ENCODE data around the gene PPEF2. TPM values are rescaled to one million over a fixed set of nuclear protein-coding genes. Genes with fewer than 3 reads are reported as not detected.

PPEF2 gene
- total and polyA plus RNA-seq, 10 of the 15 experiments (the other 5 are each of a cell fraction or from before 2014, with no cell fraction given), result not detected

DNA sequence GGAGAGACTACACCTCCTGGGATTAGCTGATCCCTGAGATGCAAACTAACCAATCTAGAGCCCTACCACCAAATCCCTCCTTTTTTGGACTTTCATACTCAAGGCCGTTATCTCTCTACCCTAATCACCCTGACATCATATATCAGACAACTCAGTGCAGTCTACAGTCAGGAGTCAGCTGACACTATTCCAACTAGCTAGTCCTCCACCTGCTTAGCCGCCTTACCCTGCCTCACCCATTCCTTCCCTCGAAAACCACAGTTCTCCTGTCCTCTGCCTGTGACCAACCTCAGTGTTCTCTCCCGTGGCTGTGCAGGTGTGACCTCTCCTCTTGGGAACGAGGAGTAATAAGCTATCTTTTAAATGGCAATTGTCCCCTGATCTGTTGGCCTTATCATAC lies 1.8 kb upstream of the PPEF2 start (continued):
- no peak for TF ChIP-seq GABPA (IDR thresholded peaks at IDR 0.05; ENCODE audit: low read depth)

DNA sequence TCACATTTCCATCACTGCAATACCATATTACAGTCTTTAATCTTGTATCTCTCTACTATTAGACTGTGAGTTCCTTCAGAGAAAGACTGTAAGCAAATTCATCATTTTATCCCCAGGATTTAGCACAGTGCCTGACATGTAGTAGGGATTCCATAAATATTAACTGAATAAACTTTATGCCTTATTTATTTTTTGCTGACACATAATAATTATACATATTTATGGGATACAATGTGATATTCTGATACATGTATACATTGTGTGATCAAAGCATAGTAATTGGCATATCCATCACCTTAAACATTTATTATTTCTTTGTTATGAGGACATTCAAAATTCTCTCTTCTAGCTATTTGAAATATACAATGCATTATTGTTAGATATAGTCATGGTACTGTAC lies 3.7 kb downstream of the PPEF2 start:
- Histone ChIP-seq H3K4me2 (ENCODE audit: control insufficient read depth, insufficient read depth) (no peak overlapping the region), H3K4me1 (ENCODE audit: control insufficient read depth, insufficient read depth, low read length) (no peaks in the 10 kb centered on the region), H2AFZ (ENCODE audit: control insufficient read depth, low read depth, low read length) (no peak overlapping the region), H3K27me3 (replicated peaks in 1 of 2; ENCODE audit: control insufficient read depth in 2 of 2, insufficient read depth in 2 of 2, low read length in 1 of 2) (no peaks in the 10 kb centered on the region), H4K20me1 (ENCODE audit: control insufficient read depth, insufficient read depth) (no peaks in the 10 kb centered on the region), H3K79me2 (ENCODE audit: control insufficient read depth, insufficient read depth, low read length) (no peaks in the 10 kb centered on the region), H3K4me3 (no peak overlapping the region), H3K36me3 (ENCODE audit: control insufficient read depth in 2 of 2, insufficient read depth in 2 of 2, low read length in 1 of 2) (no peaks in the 10 kb centered on the region), H3K27ac (ENCODE audit: control insufficient read depth, insufficient read depth) (no peak overlapping the region), H3K9ac (ENCODE audit: control insufficient read depth, insufficient read depth, low read length) (no peak overlapping the region), H3K9me3 (replicated peaks; ENCODE audit: control insufficient read depth, insufficient read depth, low read length) (no peaks in the 10 kb centered on the region; the same call in 2 of the 3 replicates)
- DNase-seq (ENCODE audit: low read depth, low spot score), result no peak
- ChIA-PET RAD21 (ENCODE audit: unreplicated experiment) (no interaction called here), CTCF (interaction anchor here (0.6 to 1.8 kb wide), 3 partner anchors 9 to 81 kb away, joined by 3 to 5 read pairs (median 5); no protein-coding TSS in a partner anchor), SMC1A (ENCODE audit: uncharacterized antibody, unreplicated experiment) (interaction anchor here (0.9 to 1.2 kb wide), 2 partner anchors 38 to 97 kb away, joined by 3 read pairs; no protein-coding TSS in a partner anchor), POLR2A (no interaction called here)
- no peak for ATAC-seq
- no TSS peak for BruUV-seq (replicated peaks)
- FAIRE-seq, result no peak
- intact Hi-C loops (cut with micrococcal nuclease; ENCODE audit: unreplicated experiment) (no loop called here), in situ Hi-C loops (cut with MboI) (no loop called here)
- no peak for TF ChIP-seq ESRRA (IDR thresholded peaks at IDR 0.05; ENCODE audit: low read length)
- no peak for TF ChIP-seq HCFC1 (IDR thresholded peaks at IDR 0.05; ENCODE audit: low read length)
- TF ChIP-seq, protein P1, sequence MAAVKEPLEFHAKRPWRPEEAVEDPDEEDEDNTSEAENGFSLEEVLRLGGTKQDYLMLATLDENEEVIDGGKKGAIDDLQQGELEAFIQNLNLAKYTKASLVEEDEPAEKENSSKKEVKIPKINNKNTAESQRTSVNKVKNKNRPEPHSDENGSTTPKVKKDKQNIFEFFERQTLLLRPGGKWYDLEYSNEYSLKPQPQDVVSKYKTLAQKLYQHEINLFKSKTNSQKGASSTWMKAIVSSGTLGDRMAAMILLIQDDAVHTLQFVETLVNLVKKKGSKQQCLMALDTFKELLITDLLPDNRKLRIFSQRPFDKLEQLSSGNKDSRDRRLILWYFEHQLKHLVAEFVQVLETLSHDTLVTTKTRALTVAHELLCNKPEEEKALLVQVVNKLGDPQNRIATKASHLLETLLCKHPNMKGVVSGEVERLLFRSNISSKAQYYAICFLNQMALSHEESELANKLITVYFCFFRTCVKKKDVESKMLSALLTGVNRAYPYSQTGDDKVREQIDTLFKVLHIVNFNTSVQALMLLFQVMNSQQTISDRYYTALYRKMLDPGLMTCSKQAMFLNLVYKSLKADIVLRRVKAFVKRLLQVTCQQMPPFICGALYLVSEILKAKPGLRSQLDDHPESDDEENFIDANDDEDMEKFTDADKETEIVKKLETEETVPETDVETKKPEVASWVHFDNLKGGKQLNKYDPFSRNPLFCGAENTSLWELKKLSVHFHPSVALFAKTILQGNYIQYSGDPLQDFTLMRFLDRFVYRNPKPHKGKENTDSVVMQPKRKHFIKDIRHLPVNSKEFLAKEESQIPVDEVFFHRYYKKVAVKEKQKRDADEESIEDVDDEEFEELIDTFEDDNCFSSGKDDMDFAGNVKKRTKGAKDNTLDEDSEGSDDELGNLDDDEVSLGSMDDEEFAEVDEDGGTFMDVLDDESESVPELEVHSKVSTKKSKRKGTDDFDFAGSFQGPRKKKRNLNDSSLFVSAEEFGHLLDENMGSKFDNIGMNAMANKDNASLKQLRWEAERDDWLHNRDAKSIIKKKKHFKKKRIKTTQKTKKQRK (IDR thresholded peaks at IDR 0.05; ENCODE audit: low read depth, low read length), result no peak
- TF ChIP-seq SREBF1 (IDR thresholded peaks at IDR 0.05; ENCODE audit: low read length), result no peak
- TF ChIP-seq POLR2AphosphoS5 (IDR thresholded peaks at IDR 0.05; ENCODE audit: low read length), result no peak
- TF ChIP-seq, protein P2, sequence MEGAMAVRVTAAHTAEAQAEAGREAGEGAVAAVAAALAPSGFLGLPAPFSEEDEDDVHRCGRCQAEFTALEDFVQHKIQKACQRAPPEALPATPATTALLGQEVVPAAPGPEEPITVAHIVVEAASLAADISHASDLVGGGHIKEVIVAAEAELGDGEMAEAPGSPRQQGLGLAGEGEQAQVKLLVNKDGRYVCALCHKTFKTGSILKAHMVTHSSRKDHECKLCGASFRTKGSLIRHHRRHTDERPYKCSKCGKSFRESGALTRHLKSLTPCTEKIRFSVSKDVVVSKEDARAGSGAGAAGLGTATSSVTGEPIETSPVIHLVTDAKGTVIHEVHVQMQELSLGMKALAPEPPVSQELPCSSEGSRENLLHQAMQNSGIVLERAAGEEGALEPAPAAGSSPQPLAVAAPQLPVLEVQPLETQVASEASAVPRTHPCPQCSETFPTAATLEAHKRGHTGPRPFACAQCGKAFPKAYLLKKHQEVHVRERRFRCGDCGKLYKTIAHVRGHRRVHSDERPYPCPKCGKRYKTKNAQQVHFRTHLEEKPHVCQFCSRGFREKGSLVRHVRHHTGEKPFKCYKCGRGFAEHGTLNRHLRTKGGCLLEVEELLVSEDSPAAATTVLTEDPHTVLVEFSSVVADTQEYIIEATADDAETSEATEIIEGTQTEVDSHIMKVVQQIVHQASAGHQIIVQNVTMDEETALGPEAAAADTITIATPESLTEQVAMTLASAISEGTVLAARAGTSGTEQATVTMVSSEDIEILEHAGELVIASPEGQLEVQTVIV (IDR thresholded peaks at IDR 0.05; ENCODE audit: borderline replicate concordance, partially characterized antibody), result no peak
- no peak for TF ChIP-seq TBL1XR1 (IDR thresholded peaks at IDR 0.05; ENCODE audit: low read depth, low read length)
- TF ChIP-seq FOXK2 (IDR thresholded peaks at IDR 0.05), result no peak
- no peak for TF ChIP-seq YY1 (IDR thresholded peaks at IDR 0.05; ENCODE audit: low read depth, low read length)
- no peak for TF ChIP-seq SP1 (IDR thresholded peaks at IDR 0.05; ENCODE audit: low read depth, low read length)
- TF ChIP-seq BRCA1 (IDR thresholded peaks at IDR 0.05; ENCODE audit: low read depth, low read length), result no peak
- TF ChIP-seq, protein P3, sequence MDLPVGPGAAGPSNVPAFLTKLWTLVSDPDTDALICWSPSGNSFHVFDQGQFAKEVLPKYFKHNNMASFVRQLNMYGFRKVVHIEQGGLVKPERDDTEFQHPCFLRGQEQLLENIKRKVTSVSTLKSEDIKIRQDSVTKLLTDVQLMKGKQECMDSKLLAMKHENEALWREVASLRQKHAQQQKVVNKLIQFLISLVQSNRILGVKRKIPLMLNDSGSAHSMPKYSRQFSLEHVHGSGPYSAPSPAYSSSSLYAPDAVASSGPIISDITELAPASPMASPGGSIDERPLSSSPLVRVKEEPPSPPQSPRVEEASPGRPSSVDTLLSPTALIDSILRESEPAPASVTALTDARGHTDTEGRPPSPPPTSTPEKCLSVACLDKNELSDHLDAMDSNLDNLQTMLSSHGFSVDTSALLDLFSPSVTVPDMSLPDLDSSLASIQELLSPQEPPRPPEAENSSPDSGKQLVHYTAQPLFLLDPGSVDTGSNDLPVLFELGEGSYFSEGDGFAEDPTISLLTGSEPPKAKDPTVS (IDR thresholded peaks at IDR 0.05; ENCODE audit: low read depth, low read length), result no peak
- TF ChIP-seq NFXL1 (IDR thresholded peaks at IDR 0.05; ENCODE audit: borderline replicate concordance), result no peak
- TF ChIP-seq TCF12 (IDR thresholded peaks at IDR 0.05; ENCODE audit: low read depth, low read length), result no peak
- TF ChIP-seq ZSCAN29 (IDR thresholded peaks at IDR 0.05), result no peak
- TF ChIP-seq SMAD1 (IDR thresholded peaks at IDR 0.05; ENCODE audit: low read depth, partially characterized antibody), result no peak

All from GM12878 (cell line).